GM21737 (cell line): ENCODE measurements around the gene MED16.
"Not testable (repeated sequence)": the region's sequence is repeated elsewhere in the genome, so short reads cannot be mapped to it uniquely, and the experiment has no call there.

Experiments used
- ATAC-seq: cut with Tn5 transposase; IDR thresholded peaks from one replicate; pipeline ENCODE4 v1.9.1; 2021; ENCODE audit warnings: mild to moderate bottlenecking, moderate library complexity; ENCODE audit not compliant: unreplicated experiment

The MED16 gene

GRCh38 chr19:858868-859843, 33.8 kb downstream of the MED16 start, which contains the start of gene CFD:
Gene CFD, plus strand, starts transcription at chr19:859664. Its CDS starts 26 bp downstream, at chr19:859690.
- no peak for ATAC-seq

- ATAC-seq: no peak
These were observed 34.7 kb downstream of the MED16 start for GRCh38 chr19:858284-858683.

- ATAC-seq: no peak
These were observed 37.3 kb downstream of the MED16 start for GRCh38 chr19:855566-856120.

- no peak for ATAC-seq
These were observed 37.8 kb downstream of the MED16 start for GRCh38 chr19:855142-855541.

GRCh38 chr19:854549-854948, 38.4 kb downstream of the MED16 start:
- no peak for ATAC-seq

- not testable (repeated sequence) for ATAC-seq
These were observed 39.3 kb downstream of the MED16 start for GRCh38 chr19:853614-854220.

- no peak for ATAC-seq
These were observed 39.9 kb downstream of the MED16 start for GRCh38 chr19:853014-853585.

- ATAC-seq: no peak
These were observed 40.6 kb downstream of the MED16 start, which contains the start of gene ELANE for GRCh38 chr19:852136-853013. Gene ELANE, plus strand, starts transcription at chr19:852303. Its CDS starts 26 bp downstream, at chr19:852329.

- no peak for ATAC-seq
These were observed 42.0 kb downstream of the MED16 start for GRCh38 chr19:850979-851335.

- no peak for ATAC-seq
These were observed 42.6 kb downstream of the MED16 start for GRCh38 chr19:850221-850978.

- ATAC-seq: not testable (repeated sequence)
These were observed 43.8 kb downstream of the MED16 start for GRCh38 chr19:849195-849594.

- ATAC-seq: no peak
These were observed 44.5 kb downstream of the MED16 start for GRCh38 chr19:848386-848921.

- ATAC-seq: no peak
These were observed 47.1 kb downstream of the MED16 start for GRCh38 chr19:845707-846521.

- no peak for ATAC-seq
These were observed 48.4 kb downstream of the MED16 start for GRCh38 chr19:844546-844971.

- ATAC-seq: no peak
These were observed 49.0 kb downstream of the MED16 start for GRCh38 chr19:843836-844545.

- ATAC-seq: no peak
These were observed 49.7 kb downstream of the MED16 start for GRCh38 chr19:843180-843835.

- not testable (repeated sequence) for ATAC-seq
These were observed 50.2 kb downstream of the MED16 start for GRCh38 chr19:842802-843179.
